NCI-H82 treated with DMSO at 0.1 percent for 48 hours (cell line): ENCODE results near the gene SV2C.

Experiments
- DNase-seq: peaks from one replicate; lab custom pipeline; 2025; ENCODE audit not compliant: unreplicated experiment; lab: John Stamatoyannopoulos, UW

SV2C gene

DNA sequence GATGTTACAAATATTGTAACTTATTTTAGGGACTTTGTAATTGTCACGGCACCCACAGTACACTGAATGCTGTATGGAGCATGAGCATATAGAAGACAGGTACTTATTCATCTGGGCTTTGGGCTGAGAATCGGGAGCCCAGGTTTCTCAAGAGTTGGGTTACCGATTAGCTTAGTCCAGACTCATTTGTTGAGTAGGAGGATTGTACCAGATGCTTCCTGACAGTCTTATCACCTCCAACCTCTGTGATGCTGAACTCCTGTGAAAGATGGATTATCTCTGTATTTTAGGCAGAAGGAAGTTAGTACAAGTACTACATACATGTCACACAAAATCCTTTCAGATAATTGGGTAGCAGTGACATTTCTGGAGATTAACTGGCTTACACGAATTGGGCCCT, 79.2 kb downstream of the SV2C start:
- DNase-seq, result peak; percentile 29

- DNase-seq, result no peak
These were observed 80.0 kb downstream of the SV2C start for GRCh38 chr5:76163111-76163628.

DNA sequence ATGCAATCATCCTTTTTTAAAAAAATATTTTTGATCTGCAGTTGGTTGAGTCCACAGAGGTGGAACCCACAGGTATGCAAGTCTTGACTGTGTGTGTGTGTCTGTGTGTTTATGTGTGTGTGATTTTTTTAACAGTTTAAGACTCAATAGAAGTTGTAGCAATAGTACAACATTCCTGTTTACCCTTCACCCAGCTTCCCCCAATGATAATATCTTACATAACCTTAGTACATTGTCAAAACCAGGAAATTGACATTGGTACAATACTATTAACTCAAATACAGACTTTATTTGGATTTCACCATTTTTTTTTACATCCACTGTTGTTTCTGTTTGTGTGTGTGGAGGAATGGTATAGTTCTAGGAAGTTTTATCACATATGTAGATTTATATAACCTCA, 81.8 kb downstream of the SV2C start:
- DNase-seq, result no peak

DNA sequence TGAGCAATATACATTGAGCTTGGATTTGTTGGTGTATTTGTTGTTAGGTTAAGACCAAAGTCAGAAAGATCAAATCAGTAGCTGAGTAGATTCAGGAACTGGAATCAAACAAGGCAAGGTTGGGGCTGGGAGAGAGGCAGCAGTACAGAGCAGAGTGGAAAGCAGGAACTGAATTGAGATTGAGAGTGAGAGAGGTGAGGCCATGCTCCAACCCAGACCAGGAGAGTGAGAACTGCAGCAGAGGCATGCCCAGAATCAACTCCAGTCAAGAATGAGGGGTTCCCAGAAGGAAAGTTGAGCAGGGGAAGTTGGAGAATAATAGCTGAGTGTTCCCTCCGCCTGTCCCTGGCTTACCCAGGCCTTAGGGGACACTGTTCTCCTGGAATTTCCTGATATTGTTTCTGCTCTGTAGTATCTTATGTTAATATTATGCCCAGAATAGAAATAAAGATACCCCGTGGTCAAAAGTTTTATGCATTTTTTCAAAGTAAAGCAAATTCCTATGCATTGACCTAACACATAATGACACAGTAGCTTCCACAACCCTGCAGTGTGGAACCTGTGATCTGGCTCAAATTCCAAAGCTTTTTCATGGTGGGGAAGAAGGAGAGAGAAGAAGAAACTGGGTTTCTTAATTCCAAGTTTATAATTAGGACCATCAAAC, 82.7 kb downstream of the SV2C start:
- no peak for DNase-seq

GRCh38 chr5:76166886-76167576, 83.8 kb downstream of the SV2C start:
- DNase-seq, result no peak

DNA sequence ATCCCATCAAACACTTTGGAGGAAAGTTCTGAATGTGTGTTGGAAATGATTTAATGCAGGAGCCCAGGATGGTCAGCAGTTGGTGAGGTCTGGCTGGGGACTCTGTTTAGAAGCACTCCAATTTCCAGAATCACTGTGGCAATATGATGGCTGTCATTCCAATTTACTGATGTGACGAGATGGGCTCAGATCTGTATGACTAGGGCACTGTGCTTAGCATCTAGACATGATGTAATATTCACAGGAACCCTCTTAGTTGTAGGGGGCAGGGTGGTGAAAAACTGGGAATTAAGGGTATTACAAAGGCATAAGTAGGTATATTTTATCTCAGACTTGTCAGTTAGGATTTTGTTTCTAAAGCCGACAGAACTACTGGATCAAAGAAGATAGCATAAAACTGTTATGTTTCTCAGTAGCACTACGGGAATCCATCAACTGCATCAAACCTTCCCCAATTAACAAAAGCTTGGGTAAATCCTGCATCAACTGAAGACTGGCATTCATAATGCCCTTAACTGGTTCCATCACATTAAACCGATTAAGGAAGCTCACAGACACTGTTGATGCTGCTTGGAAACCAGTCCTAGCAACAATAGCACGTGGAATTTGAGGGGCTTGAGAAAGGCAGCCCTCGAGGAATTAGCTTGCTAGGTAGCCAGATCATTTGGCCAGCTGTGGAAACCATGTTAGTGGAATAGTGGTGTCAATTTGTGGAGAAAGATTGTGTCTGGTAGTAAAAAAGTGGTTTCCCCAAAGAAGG, 86.1 kb downstream of the SV2C start:
- peak; percentile 97 for DNase-seq

GRCh38 chr5:76174101-76174500, 90.9 kb downstream of the SV2C start:
- peak; percentile 82 for DNase-seq

- peak; percentile 57 for DNase-seq
These were observed 92.0 kb downstream of the SV2C start for GRCh38 chr5:76175051-76175666.

- DNase-seq, result peak; percentile 14
These were observed 92.7 kb downstream of the SV2C start for GRCh38 chr5:76175821-76176403.

DNA sequence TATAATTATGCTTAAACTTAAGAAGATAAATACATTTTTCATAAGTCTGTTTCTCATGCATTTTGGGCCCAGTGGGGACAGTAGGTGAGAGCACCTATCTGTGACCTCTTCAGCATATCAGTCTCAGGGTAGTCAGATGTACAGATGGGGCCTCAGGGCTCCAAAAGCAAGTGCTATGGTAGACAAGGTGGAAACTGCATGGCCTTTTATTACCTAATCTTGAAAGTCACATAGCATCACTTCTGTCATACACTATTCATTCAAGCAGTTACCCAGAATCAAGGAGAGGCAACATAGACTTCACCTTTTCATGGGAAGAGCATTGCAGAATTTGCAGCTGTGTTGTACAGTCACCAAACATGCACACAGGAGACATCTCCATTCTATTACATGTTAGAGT, 94.8 kb downstream of the SV2C start:
- DNase-seq, result no peak

GRCh38 chr5:76178913-76179312, 95.7 kb downstream of the SV2C start:
- no peak for DNase-seq

GRCh38 chr5:76180814-76181805, 97.9 kb downstream of the SV2C start:
- DNase-seq, result no peak

- no peak for DNase-seq
These were observed 104.2 kb downstream of the SV2C start for GRCh38 chr5:76187386-76187785.

- DNase-seq, result no peak
These were observed 107.2 kb downstream of the SV2C start for GRCh38 chr5:76190356-76190755.

DNA sequence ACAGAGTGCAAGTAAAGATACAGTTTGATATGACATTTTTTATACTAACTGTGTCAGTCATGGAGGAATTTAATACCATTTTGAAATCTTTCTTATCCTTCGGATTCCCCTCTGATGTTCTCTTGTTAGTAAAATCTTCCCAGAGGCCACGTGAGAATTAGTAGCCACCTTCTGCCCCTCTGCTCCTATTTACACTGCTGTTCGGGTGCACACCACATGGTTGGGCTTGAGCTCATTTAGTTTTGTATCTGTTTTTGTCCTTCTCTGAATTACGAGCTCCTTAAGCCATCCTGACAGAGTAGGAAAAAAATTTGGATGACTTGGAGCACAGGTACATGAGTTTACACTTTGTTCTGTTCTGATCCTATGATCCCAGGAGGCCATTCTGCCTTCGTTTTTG, 109.7 kb downstream of the SV2C start:
- DNase-seq, result peak; percentile 55

DNA sequence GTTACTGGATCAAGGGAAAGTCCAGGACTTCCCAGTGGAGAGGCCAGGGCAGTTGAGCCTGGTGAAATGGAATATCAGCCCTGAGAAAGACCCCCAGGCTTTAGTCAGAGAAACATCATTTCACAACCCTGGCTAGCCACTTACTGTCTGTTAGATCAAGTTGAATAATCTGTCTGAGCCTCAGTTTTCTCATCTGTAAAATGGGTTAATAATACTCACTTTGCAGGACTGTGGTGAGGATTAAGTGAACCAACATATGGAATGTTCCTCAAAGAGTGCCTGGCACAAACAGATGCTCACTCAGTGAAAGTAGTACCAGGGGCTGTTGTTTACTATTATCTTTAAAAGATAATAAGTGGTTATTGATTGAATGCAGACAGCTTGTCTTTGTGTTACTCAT, 110.5 kb downstream of the SV2C start:
- DNase-seq, result no peak

- DNase-seq, result no peak
These were observed 111.2 kb downstream of the SV2C start for GRCh38 chr5:76194340-76194739.

- no peak for DNase-seq
These were observed 113.3 kb downstream of the SV2C start for GRCh38 chr5:76196457-76196856.

- DNase-seq, result no peak
These were observed 113.8 kb downstream of the SV2C start for GRCh38 chr5:76196886-76197489.
